Forelimb muscle (tissue), 1 donor: Measurements from ENCODE around the gene USP20. TPM values are rescaled to one million over a fixed set of nuclear protein-coding genes. Genes with fewer than 3 reads are reported as not detected.
A peak's percentile ranks its signal among the peaks of the same experiment; 100 is the strongest.

Source experiments
- DNase-seq: peaks from one replicate; pipeline ENCODE4 v3.0.0-alpha.2; 2013; ENCODE audit warnings: low read depth
- polyA plus RNA-seq: library from polyadenylated mRNA; unstranded; fragments of 120-200 nt; gene quantifications from one replicate; pipeline ENCODE4 v1.2.1, GENCODE V29; 2013; ENCODE audit not compliant: insufficient read length

USP20 gene
- polyA plus RNA-seq, 1 donor, result 12.6 TPM

DNA sequence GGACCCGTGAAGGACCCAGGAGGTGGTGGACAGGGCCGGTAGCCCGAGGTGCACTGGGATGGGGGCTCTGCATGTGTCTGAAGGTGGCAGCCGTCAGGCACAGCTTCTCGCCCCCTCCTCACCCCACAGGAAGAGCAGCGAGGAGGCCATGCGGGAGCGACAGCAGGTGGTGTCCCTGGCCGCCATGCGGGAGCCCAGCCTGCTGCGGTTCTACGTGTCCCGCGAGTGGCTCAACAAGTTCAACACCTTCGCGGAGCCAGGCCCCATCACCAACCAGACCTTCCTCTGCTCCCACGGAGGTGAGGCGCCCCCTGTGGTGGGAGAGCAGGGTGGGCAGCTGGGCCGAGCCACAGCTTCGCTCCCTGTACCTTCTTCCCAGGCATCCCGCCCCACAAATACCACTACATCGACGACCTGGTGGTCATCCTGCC, 39.9 kb downstream of the USP20 start:
- DNase-seq, result no peak

DNA sequence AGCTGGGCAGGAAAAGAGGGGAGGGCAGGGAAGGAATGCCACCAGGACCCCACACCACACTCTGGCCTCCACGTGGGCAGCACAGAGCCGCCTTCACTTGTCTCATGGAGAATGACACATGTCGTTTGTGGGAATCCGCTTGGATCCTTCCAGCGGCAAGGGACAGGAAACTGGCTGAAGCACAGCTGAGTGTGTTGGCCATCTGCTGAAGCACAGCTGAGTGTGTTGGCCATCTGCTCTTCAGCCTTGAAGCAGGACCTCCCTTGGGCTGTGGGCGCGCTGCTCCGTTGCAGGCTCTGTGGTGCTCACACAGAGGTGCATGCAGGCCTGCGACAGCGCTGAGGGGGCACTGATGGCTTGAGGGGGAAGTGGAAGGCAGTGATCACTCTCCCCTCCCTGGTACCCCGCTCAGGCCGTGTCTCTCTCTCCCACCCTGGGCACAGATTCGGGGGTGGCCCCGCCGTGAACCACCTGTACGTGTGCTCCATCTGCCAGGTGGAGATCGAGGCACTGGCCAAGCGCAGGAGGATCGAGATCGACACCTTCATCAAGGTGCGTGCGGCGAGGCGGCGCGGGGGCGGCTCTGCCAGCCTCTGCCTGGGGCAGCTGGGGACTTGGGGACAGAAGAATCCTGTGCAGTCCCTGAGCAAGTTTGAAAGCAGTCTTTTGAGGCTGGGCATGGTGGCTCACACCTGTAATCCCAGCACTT, 40.6 kb downstream of the USP20 start:
- no peak for DNase-seq

DNA sequence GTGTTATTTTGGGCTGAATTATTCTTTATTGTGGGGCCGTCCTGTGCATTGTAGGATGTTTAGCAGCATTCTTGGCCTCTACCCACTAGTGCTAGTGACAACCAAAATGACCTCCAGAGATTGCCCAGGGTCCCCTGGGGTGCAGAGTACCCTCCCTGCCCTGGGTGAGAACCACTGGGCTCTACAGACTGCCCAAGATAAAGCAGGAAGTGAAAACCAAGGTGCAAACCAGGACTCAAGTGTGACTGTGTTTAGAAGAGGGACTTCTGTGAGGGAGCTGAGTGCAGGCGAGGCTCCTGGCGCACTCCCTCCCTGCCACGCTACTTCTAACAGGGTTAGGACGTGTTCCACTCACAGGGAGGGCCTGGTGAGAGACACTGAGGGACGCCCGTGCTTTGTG, 41.6 kb downstream of the USP20 start:
- DNase-seq, result no peak

DNA sequence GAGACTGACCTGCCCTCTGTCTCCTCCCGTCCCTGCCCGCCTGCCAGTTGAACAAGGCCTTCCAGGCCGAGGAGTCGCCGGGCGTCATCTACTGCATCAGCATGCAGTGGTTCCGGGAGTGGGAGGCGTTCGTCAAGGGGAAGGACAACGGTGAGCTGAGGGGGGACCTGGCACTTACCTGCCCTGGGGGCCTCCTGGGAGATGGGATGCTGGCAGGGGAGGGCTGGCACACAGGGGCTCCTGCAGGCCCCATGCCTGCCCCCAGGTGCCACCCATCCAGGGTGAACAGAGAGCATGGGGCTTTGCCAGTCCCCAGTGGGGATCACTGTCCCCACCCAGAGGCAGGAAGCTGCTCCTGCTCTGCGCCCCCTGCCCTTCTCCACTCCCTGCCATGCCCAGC, 43.0 kb downstream of the USP20 start:
- DNase-seq, result no peak

DNA sequence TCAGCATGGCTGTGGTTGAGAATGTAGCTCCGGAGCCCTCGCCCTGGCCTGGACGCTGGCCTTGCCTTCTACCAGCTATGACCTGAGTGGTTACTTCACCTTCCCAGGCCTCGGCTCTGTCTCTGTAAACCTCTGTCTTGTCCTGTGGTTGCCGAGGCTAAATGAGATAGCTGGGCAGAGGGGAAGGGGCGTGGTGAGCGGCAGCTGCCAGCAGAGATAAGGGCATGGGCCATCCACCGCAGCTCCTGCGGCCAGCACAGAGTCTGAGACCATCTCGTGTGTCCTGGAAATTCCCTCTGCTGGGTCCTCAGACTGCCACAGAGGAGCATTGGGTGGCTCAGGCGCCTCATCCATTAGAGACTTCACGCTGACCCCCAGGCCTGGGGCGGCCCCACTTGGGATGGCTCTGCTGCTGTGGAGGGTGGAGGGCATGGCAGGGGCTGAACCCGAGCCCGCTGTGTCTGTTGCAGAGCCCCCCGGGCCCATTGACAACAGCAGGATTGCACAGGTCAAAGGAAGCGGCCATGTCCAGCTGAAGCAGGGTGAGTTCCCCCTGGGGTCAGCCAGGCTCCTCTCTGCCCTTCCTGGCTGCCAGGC, 43.9 kb downstream of the USP20 start:
- no peak for DNase-seq

DNA sequence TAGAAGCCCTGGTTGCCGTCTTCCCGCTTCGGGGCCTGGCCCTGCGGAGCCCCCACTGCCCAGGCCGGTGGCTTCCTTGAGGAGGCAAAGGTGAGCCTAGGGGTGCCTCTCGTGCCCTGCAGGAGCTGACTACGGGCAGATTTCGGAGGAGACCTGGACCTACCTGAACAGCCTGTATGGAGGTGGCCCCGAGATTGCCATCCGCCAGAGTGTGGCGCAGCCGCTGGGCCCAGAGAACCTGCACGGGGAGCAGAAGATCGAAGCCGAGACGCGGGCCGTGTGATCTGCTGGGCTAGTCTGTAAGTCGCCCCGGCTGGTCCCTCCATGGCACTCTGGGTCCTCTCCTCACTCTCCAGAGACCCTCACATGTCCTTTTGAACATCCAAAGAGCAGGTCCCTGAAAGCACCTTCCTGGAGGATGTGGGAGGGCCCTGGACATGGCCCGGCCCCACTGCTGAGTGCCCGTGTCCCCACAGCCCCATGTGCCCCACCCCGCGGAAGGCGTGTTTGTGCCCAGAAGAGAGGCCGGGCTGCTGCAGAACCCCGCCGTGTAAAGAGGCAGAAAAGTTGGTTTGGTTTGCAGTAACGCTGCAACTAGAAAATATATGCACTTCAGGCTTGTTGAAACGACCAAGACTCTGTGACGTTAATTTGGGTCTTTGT, 44.9 kb downstream of the USP20 start:
- DNase-seq, result no peak

DNA sequence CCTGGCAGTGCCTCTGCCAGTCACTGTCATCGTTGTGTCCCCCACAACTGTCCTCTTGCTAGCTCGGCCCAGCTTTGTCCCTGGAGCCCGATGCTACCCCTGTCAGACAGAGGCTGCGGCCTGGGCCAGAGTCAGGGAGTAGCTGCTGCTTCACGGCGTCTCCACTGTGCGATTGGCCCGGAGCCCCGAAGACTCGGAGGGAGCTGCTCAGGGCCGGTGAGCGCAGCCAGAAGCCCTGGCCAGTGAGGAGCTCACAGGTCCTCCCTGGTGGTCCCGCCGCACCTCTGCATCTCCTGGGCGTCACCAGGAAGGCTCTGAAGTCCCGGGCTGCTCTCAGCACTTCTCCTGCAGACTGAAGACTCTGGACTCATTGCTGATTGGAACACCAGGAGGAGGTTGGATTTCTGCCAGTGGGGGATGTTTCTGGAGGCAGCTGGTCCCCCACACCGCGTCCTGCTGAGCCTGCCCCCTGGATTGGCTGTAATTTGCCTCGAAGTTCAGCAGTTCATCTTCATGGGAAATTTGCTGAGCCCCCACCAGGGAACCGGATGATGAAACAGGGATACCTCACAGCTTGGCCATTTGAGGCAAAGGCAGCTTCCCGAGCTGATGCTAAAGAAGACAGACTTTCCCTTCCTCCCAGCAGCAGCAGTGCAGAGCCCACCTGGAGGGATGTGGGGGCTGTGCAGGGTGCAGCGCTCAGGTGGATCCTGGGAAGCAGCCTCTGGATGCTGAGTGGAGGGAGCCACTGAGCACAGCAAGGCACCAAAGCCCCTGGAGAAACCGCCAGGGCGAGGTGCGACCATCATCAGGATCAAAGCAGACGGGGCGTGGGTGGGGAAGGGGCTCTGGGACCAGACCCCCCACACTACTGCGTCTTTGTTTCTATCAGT, 45.6 kb downstream of the USP20 start:
- peak; percentile 73 for DNase-seq

DNA sequence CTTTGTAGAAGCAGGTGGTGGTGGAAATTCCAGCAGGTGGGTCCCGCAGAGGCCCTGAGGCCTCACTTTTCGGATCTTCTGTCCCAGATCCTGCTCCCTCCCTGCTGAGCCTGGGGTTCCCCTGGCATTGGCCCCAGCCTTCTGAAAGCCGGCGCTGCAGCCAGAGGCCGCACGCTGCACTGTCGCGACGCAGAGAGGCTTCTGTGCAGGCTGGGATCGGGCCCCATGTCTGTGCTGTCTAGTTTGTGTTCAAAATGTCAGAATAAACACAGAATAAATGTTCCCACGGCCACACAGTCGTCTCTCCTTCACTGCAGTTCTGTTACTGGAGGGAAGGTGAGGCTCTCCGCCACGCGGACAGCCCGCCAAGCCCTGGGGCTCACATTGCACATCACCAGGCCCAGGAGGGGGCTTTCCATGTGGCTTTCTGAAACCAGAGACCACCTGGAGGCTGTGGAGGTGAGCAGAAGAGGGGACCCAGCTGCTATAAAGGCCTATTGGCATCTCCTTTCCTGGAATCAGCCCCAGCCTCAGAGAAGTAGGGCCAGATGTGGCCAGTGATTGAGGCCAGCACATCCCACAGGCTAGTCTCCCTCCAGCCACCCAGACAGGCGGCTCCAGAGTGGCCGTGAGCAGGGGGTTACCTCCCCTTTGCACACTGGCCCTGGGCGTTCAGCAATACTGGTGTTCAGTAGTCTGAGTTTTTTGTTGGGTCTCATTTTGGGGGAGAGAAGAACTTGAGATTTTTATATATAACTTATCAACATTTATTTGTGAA, 46.5 kb downstream of the USP20 start:
- no peak for DNase-seq

DNA sequence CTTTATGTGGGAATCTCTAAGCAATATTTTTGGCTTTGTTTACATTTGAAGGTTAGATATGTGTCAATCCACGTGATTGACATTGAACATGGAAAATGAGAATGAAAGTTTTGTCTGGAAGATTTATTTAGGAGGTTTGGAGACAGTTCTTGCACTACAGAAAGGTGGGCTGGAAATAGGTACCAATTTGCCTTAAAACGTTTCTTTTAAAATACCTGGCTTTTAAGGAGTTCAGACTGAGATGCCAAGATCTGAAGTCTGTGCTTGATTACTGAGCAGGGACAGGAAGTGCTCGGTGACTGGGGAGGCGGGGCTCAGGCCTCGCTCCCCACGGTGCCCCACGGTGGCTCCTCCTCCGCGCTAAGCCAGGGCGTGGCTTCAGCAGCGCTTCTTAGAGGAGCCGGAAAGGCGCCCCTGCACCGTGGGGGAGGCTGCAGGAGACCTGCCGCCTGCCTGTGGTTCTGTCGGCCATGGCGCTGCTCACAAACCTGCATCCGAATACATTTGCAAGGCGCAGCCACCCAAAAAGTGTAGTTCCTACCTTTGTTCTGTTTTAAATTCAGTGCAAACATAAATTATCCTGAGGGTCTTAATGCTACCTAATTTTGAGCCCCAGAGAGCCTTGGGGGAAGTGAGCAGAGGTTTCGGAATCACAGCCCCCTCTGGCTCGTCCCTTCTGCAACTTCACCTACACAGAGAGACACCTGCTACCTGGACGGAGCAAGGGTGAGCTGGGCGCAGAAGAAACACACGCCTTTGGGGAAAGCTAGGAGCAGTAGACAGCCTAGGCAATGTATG, 49.2 kb downstream of the USP20 start:
- DNase-seq, result no peak

DNA sequence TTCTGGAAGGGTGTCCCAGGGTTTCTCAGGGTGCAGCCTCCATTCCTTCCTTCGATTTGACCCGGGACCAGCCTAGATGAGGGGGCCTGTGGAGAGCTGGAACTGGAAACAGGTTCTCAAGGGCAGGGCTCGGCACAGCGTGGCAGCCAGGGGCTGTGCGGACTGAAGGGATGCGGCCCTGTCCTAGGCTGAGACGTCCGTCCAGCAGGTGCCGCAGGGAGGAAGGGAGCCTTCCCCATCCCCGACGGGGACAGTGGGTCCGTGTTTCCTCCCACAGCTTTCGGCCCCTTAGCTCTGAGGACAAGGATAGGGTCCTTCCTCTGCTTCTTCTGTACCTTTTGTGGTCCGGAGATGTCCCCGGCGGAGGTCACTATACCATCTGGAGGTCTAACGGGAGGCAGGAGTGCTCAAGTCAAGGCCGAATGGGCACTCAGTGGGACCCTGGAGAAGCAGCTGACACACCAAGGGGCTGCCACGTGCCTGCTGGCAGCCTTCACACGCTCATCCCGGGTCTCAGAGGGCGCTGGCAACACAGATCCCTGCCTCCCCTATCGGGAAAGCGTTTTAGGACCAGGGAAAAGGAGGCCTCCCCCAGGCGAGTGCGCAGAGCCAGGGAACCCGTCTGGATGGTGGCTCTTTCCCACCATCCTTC, 49.9 kb downstream of the USP20 start:
- no peak for DNase-seq

DNA sequence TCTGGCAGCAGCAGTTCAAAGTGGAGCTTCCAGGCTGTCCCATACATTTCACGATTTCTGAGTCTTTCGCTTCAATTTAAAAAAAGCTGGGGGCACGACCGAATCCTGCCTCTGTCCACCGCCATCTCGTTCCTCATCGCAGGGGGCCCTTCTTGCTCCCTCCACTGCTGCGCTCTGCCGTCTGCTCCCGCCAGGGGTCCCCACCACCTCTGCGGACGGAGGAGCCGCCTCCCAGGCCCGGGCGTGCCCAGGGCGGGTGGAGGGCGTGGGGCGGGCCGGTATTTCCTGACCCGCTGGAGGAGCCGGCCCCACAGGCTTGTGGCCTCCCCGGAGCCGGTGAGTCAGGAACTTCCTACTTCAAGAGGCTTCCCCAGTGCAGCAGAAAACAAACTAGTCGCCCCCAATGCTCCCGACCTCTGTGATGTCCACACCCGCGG, 50.4 kb downstream of the USP20 start:
- DNase-seq, result no peak

DNA sequence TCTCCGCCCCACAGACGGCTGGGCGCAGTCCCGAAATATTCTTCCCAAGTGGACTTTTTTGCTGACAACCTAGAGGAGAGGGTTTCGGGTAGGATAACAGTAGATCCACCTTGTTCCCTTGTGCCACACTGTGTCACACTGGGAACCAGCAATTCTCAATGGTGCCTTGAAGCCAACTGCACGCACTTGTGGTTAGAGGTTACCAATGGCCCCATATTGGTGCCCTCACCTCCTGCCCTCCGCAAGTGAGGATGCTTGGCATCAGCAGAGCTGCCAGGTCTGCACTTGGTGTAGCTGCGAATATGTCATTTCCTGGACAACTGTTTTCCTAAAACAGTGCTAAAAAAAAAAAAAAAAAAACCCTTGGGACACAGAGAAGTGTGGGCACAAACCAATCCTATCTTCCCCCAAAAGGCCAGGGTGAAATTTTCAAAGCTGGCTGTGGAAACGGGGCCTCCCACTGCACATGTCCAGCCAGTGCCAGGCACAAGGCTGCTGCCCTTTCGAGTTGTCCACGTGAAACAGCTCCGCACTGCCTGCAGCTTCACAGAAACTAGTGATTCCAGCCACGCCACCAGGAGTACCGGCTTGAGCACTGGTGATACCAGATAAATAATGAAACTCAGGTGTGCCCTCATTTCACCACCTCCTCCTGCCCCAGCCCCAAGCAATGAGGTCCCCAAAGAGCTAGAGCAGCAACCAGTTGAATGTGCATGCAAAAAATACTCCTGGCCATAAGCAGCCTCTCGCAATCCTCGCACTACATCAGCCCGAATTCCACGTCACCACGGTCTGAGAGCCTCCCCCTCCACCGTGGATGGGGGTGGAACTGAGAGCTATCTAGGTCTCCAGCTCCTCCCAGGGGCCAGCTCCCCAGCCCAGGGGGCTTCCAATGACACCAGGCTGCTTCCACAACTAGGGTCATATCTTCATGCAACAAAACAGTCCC, 51.2 kb downstream of the USP20 start:
- DNase-seq, result no peak

DNA sequence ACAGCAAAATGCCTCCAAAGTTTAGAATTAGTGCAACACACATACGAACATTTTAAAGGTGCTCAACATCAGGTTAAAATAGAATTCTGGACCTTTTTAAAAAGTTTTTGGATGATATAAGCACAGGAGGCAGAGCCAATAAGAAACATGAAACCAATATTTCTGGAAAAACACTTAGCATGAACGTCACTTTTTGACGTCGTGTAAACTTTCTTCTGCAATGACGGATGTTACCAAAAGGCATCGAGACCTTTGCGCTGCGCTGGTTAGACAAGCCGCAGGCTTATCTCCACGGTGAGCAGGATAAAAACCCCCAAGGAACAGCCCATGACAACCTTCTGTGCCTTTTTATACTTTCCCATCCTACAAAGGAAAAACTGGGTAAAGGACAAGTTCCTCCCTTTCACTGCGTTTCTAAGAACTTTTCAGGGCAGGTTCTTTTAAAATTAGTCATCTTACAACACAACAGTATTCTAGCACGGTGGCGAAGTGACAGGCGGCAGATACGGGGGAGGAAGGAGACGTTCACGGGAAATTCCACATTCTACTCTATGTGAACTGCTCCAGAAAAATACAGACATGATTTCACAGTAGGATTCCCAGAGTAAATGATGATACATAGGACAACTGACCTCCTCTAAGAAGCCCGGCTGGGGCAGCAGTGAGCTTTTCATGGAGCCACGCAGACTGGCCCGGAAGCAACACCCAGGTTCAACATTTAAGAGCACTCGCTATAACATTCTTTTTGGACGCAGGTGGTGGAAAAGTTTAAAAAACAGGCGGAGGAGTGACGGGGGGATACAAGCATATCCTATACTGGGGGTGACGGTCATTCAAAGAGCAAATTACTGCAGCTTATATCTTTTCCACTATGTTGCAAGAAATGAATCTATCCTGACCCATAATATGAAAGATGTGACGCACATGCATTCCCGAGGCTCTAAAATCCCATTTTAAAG, 52.4 kb downstream of the USP20 start:
- no peak for DNase-seq

DNA sequence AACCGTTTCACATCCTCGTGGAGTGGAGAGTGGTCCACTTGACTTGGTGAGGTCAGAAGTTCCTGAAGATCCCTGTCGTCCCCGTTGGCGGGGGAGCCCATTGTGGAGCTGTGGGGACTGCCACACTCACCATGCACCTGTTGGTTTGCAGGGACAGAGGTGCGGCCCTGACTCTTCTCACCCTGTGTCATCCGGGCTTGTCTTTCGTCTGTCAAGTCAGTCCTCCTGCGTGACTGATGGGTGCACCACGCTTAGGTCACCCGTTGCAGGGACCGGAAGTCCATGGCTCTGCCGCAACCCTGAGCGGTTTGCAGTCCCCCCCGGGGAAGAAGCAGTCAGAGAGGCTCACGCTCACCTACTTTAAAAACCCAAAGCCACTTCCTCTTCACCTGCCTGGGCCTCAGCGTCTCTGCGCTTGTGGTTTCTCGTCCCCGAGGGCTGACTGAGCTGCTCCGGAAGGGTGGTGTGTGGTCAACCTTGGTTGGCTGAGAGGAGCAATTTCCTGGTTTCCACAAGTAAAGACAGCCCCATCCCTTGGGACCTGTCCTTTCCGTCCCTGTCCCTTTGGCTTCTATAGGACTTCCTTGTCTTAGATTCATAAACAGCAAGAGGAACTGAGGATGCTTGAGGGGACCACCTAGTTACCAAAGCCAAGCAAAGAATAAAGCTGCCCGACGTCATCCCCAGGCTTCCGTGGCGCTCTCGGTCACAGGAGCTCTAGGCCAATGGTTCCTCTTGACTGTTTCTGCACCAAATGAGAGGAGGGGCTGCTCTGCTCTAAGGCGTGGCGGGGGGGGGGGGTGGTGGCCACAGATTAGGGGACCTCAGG, 53.2 kb downstream of the USP20 start:
- no peak for DNase-seq

DNA sequence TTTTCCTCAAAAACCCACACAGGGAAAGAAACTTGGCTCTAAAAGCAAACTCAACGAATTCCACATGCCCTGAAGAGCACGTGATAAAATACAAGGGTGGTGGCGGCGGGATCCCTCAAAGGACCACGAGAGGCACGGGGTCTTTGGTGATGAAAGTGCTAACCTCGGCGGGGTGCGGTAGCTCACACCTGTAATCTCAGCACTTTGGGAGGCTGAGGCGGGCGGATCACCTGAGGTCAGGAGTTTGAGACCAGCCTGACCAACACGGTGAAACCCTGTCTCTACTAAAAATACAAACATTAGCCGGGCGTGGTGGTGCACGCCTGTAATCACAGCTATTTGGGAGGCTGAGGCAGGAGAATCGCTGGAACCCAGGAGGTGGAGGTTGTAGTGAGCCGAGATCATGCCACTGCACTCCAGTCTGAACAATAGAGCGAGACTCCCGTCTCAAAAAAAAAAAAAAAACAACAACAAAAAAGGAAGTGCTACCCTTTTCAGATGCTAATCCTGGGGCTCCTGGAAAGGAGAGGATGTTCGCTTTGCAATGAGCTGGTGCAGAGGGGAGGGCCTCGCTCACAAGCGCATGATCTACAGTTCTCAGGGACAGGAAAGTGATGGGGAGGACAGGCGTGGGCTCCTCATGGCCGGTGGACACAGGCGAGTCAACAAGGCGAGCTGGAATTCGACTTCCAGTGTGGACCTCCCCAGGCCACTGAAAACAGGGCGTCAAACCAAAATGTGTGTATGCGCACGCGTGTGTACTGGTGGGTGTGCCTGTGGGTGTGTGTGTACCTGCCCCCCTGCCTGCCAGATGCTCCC, 54.1 kb downstream of the USP20 start:
- DNase-seq, result no peak
